Measurements from ENCODE around the gene C12orf57.

Gene C12orf57

DNA sequence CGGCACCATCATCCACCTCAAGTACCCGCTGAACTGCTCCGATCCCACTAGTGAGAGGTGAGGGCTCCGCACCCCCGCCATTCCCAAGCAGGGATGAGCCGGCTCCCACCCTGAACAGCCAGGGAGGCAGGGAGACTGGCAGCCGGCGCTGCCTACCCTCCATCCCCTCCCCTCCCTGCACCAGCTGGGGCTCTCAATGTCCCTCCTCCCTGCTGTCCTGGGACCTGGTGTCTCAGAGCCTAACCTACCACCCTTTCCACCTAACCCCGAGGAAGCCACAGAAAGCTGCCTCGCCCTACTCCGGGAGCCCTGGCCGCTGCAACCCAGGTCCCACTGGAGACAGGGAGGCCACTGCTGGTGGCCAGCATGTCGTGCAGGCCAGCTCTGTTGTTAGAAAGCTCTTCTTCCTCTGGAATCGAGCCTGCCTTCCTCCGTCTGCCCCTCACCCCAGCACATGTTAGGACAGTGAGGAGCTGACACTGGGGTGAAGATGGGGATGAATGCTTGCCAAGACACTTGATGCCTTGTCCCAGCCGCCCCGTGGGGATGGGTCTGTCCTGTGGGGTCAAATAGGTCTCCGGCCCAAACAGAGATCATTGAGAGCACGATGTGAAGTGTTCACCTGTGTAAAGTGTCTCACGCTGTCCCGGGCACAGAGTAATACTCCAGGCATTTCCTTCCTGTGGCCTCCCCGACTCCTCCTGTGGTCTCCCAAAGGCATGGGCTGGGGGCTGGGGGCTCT is 8.5 kb downstream of the C12orf57 start:
- in situ Hi-C loops (cut with HindIII; ENCODE audit: low sequenced_read_pairs) = no loop called here

- in situ Hi-C loops (cut with HindIII; ENCODE audit: low sequenced_read_pairs) = no loop called here
Measured at GRCh38 chr12:6952863-6953441, 9.1 kb downstream of the C12orf57 start.

DNA sequence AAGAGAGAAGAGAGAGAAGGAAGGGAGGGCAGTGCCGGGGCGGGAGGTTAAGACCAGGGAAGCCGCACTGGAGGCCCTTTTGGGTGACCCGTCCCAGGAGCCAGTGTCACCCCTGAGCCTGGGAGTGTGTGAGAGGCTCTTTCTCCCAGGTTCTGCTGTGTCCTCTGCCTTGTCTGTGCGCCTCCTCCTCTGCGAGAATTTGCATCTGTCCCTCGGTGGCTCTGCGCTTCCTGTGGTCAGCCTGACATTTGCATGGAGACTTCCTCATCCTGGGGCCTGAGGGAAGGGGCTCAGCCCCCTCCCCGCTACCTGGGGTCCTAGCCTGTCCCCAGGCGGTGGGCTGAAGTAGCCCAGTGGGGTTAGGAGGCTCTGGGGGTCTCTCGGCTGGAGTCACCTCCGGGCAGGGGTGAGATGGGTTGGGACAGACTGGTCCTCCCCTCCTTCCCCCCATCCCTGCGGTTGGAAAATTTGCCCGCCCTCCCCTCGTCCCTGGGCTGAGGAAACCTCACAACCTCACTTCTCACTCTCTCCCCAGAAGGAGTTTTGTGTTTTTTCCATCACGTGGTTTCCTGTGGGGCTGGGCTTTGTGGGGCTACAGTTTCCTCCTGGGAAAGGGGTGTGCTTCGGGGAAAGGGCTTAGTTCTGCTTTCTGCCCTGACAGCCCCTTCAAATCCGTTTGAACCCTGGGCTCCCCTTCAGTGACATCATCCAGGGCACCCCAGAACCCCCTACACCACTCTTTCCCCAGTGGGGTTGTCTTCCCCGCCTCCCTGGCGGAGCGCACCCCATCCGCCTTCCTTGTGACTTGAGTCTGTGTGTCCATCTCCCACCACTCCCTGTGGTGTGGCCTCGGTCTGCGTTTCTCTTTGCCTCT is 9.9 kb downstream of the C12orf57 start:
- in situ Hi-C loops (cut with HindIII; ENCODE audit: low sequenced_read_pairs) = no loop called here

DNA sequence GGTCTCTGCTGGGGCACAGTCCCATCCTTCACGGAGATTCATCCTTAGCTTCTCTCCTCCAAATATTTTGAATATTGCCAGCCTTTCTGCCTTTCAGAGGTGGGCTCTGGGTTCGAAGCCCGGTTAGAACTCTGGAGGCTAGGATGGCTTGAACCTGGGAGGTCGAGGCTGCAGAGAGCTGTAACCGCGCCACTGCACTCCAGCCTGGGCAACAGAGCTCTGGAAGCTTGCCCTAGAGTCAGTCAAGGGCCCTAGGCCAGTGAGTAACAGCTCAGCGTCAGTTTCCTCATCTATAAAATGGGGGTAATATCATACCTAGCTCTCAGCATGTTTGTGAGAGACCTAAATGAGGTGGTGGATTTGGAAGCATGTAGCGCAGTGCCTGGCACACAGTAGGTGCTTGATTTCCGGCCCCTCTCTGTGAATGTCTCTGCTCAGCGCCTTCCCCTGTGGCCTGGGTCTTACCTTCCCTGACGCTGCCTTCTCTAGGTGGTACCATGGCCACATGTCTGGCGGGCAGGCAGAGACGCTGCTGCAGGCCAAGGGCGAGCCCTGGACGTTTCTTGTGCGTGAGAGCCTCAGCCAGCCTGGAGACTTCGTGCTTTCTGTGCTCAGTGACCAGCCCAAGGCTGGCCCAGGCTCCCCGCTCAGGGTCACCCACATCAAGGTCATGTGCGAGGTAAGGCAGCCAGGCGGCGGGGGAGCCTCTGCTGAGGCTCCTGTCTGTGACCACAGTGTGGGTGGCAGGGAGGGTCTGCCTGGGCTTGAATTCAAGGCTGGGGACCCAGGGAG is 10.7 kb downstream of the C12orf57 start:
- in situ Hi-C loops (cut with HindIII; ENCODE audit: low sequenced_read_pairs) = no loop called here

GRCh38 chr12:6955108-6956020 is 11.5 kb downstream of the C12orf57 start:
- in situ Hi-C loops (cut with HindIII; ENCODE audit: low sequenced_read_pairs) = no loop called here

- in situ Hi-C loops (cut with HindIII; ENCODE audit: low sequenced_read_pairs) = no loop called here
Measured at GRCh38 chr12:6956021-6956727, 12.4 kb downstream of the C12orf57 start.

GRCh38 chr12:6957151-6957701 is 13.4 kb downstream of the C12orf57 start:
- in situ Hi-C loops (cut with HindIII; ENCODE audit: low sequenced_read_pairs) = no loop called here

DNA sequence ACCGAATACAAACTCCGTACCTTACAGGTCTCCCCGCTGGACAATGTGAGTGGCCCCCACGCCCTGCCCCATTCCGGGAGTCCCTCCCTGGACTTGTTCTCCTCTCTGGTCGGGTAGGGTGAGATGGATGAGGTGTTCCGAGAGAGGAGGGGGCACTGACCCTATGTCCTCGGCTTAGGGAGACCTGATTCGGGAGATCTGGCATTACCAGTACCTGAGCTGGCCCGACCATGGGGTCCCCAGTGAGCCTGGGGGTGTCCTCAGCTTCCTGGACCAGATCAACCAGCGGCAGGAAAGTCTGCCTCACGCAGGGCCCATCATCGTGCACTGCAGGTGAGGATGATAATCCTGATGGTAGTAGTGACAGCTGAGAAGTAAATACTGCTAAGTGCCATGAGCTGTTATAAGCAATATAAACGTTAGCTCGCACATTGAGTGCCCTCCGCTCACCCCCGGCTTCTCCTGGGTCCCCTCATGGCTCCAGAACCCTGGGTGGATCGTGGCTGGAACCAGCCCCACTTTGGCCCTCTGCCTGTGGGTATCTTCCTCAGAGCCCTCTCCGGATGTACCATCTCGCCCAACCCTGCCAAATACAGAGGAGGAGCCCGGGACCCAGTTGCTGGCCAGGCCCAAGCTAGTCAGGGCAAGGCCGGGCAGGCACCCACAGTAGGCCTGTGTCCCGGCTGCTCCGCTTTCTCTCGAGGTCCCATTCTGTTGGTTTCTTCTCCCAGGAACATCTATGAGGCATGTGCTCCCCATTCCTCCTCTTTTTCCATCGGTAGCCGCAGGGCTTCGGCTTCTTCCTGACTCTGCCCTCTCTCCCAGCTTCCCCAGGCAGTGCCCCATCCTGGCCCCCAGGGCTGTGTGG is 14.2 kb downstream of the C12orf57 start:
- in situ Hi-C loops (cut with HindIII; ENCODE audit: low sequenced_read_pairs) = no loop called here

DNA sequence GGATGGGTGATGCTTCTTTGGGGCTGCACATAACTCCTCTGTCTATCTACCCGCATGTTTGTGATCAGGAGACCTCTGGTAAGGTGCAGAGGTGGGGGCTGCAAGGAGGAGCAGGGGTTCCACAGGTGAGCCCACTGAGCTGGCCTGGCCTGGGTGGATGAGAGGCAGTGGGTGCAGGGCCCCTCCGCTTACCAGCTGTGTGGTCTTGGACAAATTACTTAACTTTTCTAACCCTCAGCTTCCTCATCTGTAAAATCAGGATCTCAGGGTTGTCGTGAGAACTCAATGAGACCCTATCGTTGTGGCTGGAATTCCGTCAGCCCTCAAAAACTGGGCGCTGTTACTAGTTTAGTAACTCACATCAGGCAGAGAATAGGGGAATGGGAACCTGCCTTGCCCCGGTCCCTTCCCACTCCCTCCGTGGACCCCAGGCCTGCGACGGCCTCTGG is 14.8 kb downstream of the C12orf57 start:
- in situ Hi-C loops (cut with HindIII; ENCODE audit: low sequenced_read_pairs) = no loop called here

GRCh38 chr12:6959058-6959804 is 15.4 kb downstream of the C12orf57 start:
- in situ Hi-C loops (cut with HindIII; ENCODE audit: low sequenced_read_pairs) = no loop called here

- in situ Hi-C loops (cut with HindIII; ENCODE audit: low sequenced_read_pairs) = no loop called here
Measured at GRCh38 chr12:6959805-6960592, 16.2 kb downstream of the C12orf57 start.

GRCh38 chr12:6960593-6961277 is 16.9 kb downstream of the C12orf57 start:
- in situ Hi-C loops (cut with HindIII; ENCODE audit: low sequenced_read_pairs) = no loop called here

DNA sequence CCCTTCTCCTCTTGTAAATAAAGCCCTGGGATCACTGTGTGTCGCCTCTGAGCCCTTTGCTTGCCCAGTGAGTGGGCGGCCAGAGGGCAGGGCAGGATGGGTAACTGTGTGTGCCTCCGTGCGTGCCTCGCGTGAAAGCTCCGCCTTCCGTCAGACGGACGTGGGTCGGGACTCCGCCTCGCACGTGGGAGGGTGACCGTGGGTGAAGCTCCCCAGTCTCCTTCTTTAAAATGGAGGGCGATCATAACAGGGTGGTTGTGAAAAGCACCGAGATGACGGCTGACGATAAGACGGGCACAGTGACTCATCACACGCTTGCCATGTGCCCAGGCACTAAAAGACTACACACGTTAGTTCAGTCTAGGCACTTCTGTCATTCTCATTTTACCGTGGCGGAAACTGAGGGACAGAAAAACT is 17.5 kb downstream of the C12orf57 start:
- in situ Hi-C loops (cut with HindIII; ENCODE audit: low sequenced_read_pairs) = no loop called here

GRCh38 chr12:6961695-6962284 is 18.0 kb downstream of the C12orf57 start:
- in situ Hi-C loops (cut with HindIII; ENCODE audit: low sequenced_read_pairs) = no loop called here

DNA sequence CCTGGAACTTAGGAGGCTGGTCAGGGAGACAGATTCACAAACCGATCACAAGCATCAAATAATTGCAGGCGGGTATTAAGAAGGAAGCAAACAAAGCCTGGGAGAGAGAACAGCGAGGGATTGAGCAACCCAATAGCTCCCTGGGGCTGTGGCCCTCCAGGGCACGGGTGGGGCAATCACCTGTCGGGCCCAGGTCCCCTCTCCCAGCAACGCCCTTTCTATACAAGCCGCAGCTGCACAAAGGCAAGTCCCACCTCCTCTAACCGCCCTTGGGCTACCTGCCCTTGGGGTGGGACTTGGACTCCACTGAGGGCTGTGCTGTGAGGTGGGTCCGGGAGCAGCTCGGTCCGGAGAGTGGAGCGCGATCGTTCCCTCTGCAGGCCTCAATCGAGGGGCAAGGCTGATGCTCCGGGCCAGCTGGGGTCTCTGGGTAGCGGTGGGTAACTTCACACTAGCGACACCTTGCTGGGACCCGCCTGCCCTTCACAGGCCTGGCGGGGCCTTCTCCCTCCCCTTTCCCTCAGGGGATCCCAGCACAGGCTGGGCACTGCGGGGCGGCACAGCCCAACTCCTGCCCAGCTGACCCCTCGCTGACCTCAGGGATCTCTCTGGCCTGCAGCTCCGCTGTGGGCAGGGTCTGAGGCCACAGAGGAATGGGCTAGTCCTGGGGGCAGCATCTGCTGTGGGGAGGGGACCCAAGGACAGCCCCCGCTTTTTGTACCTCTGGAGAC is 18.6 kb downstream of the C12orf57 start:
- in situ Hi-C loops (cut with HindIII; ENCODE audit: low sequenced_read_pairs) = no loop called here

Measured in DLD1 (cell line).